ENCODE data around the gene DAPL1. TPM values are rescaled to one million over a fixed set of nuclear protein-coding genes. Genes with fewer than 3 reads are reported as not detected.
A peak's percentile ranks its signal among the peaks of the same experiment; 100 is the strongest.

Gene DAPL1, protein sequence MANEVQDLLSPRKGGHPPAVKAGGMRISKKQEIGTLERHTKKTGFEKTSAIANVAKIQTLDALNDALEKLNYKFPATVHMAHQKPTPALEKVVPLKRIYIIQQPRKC
- total RNA-seq: 179 TPM

DNA sequence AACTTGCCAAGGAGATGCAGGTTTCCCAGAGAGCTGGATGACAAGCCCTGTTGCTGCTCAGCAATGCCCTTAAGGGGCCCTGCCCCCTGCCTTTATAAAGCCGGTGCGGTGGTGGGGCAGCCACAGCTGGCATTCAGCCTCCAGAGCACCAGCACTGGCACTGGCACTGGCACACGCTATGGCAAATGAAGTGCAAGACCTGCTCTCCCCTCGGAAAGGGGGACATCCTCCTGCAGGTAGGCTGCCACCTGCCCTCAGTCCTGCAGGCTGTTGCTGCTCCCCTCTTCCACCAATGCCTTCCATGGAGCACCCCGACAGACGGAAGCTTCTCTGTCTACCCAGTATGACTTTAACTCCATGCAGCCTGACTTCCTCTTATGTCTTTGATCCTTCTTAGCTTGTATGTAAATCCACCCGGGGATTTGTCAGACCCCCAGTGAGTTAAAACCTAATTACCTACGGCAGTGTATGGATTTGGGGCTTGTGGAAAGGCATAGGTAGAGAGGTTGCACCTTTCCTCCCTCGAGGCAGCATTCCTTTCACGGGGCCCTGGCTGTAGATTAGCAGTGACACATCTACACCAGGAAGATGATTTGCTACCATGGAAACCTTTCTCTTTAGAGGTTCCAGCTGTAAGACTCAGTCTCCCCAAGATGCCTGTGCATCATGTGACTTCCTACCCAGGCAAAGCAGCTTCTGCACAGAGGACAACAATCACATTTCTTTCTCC lies at the start of gene DAPL1:
Gene DAPL1, plus strand, starts transcription at position 123 of the 730 bp plus-strand sequence. Its CDS starts 56 bp downstream, at position 179.
- peak; percentile 81 for ATAC-seq

DNA sequence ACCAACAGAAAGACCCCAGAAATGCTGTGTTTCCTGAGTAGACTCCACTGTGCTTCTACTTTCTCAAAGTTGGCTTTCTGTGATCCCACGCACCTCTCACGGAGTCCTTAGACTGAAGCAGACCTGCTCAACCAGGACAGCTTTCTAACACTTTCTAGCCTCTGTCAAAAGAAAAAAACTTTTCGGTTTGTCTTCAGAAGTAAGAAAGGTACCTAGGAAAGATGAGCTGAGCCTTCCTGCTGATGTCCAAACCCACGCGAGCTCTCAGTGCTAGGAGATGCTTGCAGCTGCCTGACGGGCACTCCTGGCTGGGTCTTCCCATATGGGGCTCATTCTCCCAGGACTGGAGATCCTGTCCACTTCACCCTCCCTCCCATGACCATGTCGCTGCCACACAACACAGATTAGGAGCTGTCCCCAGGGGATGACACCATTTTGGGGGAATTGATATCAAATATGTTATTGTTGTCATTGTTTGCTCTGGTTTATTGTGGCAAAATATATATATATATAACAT lies 49.2 kb upstream of the DAPL1 start:
- no peak for ATAC-seq

DNA sequence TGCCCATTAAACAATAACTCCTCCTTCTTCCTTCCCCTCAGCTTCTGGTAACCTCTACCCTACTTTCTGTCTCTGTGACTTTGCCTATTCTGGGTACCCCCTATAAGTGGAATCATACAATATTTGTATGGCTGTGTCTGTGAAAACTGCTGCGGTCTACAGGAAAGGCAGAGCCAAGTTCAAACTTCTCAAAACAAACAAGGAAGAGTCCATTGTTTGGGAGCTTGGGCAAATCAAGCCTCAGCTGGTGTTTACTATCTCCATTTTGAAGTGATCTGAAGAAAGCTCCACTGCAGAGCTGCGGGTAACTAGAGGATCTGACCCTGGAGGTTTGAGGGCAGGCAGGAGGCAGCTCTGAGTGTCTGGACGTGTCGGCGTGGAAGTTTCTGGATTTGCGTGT lies 48.6 kb upstream of the DAPL1 start:
- no peak for ATAC-seq

DNA sequence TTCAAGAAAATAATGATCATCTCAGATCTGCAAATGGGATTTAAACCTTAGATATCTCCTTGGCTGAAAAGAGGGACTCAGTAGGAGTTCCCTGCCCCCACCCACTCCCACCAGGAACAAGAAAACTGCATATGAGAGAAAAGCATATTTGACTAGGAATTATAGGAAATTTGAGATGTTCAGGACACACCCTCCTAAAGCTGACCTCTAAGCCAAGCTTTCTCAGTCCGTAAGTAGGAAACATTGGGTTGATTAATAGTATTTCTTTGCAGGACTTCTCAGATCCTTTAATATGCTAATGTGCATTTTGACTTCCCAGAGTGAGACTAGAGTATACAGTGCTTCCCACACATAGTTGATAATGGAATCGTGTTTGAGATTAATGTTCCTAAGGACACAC lies 47.8 kb upstream of the DAPL1 start:
- no peak for ATAC-seq

DNA sequence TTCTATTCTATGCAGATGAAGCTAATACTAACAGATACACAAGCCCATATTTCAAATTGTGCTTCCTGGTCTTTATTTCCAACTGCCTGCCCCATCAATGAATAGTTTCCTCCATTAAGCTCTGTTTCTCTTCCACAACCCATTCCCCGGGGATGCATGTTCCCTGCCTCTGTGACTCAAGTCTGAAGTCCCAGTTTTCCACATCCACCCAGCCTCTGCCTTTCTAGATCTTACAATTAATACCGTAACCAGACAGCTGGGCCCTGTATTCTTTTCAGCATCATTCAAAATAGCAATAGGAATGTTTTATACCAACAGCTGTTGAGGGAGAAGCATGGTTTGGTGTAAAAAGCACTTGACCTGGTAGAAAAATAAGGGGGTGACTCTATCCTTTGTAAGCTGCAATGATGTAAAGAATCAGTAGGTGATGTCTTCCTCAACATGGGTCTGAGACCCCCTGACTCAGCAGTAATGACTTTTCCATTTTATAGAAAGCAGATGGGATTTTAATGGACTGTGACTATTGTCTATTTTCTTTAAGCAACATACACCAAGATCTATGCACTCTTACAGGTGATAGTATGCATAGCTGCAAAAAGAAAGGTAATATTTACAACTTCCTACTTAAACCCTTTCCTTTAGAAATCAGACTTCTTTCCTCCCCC lies 46.1 kb upstream of the DAPL1 start:
- ATAC-seq: no peak

DNA sequence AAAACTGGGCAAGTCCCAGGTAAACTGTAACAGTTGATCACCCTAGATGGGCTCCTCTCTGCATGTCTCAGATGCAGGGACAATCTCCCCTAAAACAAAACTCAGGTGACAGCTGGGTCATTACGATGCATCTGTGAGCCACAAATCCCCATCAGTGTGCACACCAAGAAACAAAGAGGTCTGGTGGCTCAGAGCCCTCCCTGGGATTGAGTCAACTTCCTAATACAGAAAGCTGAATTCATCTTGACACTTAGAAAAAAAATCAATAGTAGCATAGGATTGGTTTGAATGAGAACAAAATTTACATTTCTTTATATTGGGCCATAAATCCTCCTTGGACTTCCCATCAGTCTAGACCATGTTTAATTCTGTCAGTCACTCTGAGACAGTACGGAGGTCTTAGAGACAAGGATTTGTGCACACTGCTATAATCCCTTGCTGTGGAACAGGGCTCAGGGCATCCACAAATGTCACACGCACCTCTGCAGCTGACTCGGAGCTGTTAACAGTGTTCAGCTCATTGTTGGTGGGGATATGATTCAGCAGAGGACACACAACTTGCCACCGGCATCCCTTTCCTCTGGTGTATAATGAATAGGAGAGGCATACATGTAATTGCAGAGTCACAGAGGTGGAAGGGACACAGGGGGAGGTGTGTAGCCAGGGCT lies 44.5 kb upstream of the DAPL1 start:
- no peak for ATAC-seq

DNA sequence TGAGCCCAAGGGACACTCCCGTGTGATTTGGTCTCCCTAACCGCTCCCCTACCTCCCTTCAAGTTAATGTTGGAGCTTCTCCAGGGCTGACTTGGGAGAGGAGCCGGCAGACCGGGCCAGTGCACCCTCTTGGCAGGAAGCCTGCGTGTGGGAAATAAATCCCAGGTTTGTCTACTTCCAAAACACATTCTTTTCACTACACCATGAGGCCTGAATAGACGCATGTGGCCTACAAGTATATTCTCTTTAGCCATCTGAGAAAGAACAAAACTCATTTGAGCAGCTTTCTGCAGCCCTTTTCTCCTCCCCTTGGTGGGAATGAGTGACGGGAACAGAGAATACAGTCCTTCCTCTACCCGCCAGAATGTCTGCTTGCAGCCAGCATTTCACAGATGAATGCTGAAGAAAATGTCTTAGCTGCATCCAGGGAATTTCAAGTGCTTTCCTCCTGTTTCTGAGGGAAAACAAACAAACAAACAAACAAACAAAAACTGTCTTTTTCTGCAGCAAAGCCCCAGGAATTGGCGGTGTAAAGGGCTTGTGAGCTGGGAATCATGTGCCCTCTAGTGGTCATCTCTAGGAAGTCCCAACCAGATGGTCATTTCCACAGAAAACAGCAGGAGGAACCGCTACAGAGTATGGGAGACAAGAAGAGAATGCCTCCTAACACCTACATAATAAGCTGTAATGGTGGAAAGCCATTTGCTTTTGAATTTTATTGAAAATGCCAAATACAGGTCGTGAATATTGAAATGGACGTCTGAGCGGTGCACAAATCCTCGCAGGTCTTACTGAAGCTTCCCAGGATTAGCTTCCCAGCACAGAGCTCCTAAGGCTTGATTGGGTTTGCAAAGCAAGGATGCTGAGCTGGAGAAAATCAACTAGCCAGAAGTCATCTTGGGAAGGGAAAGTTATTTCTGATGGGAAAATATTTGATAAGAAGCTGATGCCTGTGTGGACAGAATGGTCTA lies 41.2 kb upstream of the DAPL1 start:
- ATAC-seq: peak; percentile 73

DNA sequence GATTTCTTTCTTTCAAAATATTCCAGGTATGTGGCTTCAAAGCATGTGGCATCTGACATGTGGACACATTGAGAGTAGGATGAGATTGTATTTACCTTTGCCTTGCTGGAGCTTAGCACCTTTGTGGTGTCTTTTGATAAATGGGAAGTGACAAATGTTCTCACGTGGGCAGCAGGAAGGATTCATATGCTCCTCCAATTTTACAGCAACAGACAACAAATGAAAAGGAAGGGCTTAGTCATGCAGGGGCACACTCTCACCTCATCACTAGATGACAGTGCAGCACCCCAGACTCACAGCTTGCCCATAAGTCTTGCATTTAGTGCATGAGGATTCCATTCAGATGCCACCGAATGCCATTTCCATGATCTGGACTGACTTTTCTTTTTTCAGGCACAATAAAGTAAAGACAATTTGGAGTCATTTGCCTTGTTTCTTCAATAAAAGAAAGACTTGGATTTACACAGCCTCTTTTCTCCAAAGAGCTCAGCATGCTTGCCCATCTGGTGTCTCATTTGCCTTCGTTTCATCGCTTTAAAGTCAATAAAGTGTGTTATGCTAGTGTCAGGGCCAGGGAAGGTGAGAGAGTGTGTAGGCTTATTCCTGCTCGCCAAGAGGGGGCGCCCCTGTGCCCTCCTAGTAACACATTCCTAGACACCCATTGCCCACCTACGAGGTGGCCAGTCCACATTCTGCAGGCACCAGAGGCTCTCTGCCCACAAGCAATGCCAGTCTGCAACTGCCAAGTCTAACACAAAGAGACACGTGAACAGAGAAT lies 39.6 kb upstream of the DAPL1 start:
- ATAC-seq: no peak

DNA sequence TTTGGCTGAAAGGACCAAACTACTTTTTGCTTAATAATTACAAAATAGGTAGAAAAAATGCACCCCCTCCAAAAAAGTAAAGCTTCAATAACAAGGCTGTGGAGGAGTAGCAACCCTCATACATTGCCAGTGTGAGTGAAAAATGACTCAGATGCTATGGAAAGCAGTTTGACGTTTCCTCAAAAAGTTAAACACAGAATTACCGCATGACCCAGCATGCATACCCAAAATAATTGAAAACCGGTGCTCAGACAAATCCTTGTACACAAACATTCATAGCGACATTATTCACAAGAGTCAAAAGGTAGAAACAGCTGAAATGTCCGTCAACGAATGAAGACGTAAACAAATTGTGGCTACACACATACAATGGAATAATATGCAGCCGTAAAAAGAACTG lies 38.8 kb upstream of the DAPL1 start:
- ATAC-seq: no peak

DNA sequence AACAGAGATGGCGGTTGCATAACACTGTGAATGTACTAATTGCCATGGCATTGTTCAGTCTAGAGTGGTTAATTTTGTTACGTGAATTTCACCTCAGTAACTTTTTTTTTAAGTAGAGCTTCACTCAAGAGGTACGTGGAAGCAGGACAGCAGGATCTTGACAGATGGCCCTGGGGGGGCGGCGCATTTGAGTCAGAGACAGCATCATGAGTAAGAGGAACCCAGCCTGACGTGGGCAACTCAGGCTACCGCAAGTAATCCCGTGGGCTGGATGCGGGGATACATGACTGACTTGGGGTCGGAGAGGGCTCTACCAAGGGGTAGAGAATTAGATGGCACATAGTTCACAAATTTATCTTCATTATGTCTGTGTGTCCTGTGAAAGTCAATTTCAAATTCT lies 38.1 kb upstream of the DAPL1 start:
- ATAC-seq: no peak

DNA sequence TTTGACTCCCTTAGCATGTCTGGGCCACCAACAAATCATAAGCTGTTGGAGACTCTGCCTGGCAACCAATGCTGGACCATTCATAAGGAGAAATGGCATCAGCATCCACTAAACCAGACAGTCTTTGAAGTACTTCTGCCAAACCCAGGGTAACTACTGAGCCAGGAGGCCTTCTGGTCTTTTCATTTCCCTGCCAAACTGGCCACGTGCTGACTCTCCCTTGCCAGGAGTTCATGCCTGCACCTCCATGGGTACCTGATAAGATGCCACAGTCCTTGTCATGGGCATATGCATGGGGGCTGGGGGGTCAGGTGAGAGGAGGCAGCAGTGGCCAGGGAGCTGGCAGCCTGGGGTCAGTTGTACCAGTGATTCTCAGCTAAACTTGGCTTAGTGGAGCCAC lies 34.2 kb upstream of the DAPL1 start:
- peak; percentile 33 for ATAC-seq

DNA sequence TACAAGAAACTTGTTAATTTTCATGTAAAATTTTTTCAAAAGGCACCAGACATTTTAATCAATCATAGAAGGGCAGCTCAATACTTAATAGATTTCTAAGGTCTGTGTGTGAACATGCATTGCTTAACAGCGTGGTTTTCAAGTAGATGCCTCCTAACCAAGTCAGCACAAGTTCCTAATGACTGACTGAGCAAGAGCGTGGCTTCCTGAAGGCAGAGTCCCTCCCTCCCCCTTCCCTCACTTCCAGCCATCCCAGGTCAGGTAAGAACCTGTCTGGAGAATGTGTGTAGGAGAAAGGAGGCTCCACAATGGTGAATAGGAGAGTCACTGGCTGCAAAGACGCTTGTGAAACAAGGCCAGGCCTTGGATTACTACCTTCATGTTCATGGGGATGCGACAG lies 33.5 kb upstream of the DAPL1 start:
- ATAC-seq: peak; percentile 96

DNA sequence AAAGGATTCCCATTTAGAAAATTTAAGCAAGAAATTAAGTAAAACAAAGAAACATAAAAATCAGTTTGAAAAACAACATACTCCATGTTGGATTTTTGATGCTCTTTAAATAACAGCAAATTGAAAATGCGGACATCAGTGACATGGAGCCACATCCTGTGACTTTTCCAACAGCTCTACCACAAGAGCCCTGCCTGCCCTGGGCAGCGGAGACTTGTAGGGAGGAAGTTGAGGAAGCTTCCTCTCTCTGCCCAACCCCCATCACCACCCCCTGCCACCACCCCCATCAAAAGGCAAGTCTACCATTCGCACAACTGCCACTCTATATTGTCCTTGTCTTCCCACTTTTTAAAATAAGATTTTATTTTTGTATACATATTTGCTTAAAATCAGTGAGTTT lies 32.8 kb upstream of the DAPL1 start:
- ATAC-seq: no peak

DNA sequence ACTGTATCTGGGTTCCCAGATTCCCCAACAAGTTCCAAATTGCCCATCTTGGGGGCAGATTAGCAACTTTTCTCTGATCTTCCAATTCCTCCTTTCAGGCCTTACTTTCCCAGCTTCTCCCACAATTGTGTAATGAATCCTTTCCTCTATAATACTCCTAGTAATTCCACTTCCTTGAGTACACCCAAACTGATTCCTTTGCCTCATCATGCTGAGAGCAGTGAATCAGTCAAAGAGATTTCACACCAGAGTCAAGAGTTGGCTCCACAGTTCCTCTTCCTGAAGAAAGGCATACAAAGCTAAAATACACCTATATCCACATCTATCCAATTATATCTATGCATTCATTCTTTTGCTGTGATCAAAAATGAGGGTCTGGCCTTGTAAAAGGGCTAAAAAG lies 28.6 kb upstream of the DAPL1 start:
- peak; percentile 49 for ATAC-seq

DNA sequence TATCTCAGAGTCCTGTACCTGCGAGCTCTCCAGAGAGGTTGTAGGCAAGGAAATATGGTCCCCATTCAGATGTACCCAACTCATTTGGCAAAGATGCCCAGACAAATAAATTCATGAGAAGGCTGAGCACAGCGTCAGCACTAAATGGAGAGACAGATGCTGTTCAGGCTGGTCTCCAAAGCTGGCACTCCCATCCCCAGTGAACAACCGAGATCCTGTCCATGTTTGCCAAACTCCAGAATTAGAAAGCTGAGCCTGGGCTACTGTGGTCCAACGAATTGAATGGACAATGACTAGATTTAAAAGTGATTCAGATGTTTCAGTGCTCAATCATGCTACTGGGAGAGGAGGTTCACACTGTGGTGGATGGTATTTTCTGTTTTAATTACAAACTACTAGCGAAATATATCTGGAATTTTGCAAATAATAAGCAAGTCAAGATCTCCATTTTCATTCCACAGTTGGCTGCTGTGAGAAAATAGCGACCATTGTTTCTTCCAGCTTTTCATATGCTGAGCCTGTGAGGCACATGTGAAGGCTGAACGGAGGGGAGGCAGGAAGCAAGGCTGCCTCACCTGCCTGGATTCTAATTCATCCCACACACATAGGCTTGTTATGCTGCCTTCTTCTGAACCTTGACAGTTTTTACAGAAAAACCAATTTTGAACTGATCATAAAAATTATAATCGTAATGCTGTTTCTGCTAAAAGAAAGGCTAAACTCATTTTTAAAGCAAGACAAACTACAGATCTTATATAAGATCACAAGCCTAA lies 22.6 kb upstream of the DAPL1 start:
- ATAC-seq: no peak

DNA sequence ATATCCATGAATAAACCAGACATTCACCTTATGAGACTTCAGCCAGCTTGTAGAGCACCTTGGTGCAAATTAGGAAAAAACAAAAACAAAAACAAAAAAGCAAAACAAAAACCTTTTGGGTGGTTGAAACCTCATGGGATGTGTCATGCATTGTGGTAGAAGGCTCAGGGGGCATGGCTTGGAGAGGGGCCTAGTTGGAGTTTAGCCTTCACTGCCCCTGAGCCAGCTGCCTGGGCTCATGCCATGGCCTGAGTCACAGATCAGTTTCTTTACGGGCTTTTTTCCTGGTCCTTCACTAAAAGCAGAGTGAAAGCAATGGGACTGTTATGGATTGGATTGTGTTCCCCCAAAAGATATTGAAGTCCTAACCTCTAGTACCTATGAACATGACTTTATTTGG lies 22.0 kb upstream of the DAPL1 start:
- ATAC-seq: no peak

DNA sequence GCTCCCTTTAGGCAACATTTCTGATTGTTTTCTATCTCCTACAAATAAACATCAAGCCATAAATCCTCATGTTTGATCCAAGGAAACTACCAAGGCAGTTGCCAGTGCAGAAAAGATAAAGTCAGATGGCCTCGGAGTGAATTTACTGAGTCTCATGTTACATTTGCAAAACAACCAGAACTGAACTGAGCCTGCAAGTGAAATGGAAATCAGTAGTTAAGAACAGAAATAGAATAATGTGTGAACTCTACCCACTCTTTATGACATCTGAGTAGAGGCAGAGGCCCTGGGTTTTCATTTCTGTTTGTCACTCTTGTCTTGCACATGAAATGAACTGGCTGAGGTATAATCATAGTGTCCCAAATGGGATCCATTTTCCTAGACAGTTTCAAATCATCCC lies 20.4 kb upstream of the DAPL1 start:
- no peak for ATAC-seq

DNA sequence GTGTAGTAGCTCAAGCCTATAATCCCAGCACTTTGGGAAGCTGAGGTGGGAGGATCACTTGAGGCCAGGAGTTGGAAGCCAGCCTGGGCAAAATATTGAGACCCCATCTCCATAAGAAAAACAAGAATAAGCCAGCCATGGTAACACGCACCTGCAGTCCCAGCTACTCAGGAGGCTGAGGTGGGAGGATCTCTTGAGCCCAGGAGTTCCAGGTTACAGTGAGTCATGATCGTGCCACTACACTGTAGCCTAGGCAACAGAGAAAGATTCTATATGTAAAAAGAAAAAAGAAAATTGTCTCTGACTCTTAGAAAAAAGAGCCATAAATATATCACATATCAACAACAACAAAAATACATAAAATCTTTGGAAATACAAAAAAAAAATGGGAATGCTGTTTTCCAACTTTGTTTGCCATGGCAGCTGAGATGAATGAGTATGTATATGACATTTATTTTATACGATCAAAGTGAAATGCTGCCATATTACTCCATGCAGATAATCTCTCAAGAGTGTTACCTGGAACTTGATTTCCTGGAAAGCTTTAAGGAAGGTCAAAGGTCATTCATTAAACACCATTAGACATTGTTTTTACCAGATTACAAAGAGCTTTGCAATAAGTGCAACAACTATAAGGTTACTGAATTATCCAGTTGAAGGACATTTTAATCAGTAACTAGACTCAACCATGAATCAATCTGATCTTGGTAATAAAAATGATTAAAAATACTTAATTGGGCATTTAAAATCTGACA lies 19.7 kb upstream of the DAPL1 start:
- ATAC-seq: no peak

DNA sequence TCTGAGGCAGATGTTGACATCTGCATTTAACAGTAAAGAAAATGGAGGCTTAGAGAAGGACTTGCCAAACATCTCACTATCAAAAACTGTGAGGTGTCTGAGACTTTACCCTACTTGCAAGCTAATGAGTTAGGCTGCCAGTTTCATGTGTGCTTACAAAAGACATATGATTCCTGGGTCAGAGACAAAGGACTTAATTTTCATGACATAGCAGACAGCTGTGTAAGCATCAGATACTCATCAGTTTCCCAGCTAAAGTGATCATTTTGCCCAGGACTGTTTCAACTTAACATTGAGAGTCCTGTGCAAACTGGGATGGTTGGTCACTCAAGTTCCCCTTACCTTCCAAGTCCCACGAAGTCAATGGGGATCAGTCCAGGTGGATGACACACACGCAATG lies 18.9 kb upstream of the DAPL1 start:
- ATAC-seq: no peak

DNA sequence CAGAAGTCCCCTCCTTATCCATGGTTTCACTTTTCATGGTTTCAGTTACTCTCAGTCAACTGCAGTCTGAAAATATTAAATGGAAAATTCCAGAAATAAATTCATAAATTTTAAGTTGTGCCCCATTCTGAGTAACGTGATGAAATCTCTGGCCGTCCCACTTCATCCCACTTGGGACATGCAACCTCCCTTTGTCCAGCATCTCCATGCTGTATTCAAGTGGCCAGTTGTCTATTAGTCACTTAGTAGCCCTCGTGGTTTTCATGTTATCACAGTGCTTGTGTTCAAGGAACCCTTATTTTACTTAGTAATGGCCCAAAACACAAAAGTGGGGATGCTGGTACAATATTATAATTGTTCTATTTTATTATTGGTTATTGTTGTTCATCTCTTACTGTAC lies 18.0 kb upstream of the DAPL1 start:
- no peak for ATAC-seq
